GM06990 (cell line): ENCODE data around the gene EPN2.

Experiments used
- DNase-seq: peaks from one replicate; pipeline ENCODE4 v3.0.0-alpha.2; 2011; ENCODE audit not compliant: insufficient read length; ENCODE audit errors: extremely low read depth
- H3K27me3 ChIP-seq: replicated peaks from 2 replicates; pipeline ENCODE4 v1.6.0; 2011; ENCODE audit warnings: low read length; ENCODE audit not compliant: control insufficient read depth, insufficient read depth
- H3K36me3 ChIP-seq: 2 replicates; pipeline ENCODE4 v1.5.1; 2011; ENCODE audit warnings: low read length; ENCODE audit not compliant: control insufficient read depth, insufficient read depth
- H3K4me3 ChIP-seq: replicated peaks from 2 replicates; pipeline ENCODE4 v1.5.1; 2011; ENCODE audit warnings: low read depth, mild to moderate bottlenecking, control low read depth, low read length
- TF ChIP-seq, protein P1 (sequence below): IDR thresholded peaks from 2 replicates; pipeline ENCODE4 v1.5.1; 2011; ENCODE audit warnings: low read length, control low read depth, mild to moderate bottlenecking, inconsistent platforms; ENCODE audit not compliant: insufficient read depth, poor library complexity, severe bottlenecking

Gene EPN2

DNA sequence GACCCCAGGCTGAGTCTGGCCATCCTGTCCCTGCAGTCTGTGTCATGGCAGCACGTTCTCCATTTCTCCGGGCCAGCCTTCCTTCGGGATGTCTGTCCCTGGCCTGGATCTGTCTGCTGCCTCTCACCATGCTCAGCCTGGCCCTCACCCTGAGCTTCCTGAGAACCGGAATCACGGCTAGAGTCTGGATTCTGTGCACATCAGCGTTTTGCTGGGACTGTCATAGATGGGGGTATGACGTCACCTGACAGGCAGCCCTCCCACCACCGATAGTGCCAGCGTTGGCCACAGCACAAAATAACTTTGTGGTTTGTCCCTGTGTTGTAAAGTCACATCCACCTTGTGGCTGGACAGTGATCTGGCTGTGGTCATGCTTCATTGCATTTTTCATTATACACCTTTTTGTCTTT is 66.2 kb downstream of the EPN2 start:
- peak; percentile 40 for DNase-seq
- no peaks in the 10 kb centered on the region for H3K36me3 ChIP-seq
- TF ChIP-seq, protein P1, sequence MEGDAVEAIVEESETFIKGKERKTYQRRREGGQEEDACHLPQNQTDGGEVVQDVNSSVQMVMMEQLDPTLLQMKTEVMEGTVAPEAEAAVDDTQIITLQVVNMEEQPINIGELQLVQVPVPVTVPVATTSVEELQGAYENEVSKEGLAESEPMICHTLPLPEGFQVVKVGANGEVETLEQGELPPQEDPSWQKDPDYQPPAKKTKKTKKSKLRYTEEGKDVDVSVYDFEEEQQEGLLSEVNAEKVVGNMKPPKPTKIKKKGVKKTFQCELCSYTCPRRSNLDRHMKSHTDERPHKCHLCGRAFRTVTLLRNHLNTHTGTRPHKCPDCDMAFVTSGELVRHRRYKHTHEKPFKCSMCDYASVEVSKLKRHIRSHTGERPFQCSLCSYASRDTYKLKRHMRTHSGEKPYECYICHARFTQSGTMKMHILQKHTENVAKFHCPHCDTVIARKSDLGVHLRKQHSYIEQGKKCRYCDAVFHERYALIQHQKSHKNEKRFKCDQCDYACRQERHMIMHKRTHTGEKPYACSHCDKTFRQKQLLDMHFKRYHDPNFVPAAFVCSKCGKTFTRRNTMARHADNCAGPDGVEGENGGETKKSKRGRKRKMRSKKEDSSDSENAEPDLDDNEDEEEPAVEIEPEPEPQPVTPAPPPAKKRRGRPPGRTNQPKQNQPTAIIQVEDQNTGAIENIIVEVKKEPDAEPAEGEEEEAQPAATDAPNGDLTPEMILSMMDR: no peak
- no peaks in the 10 kb centered on the region for H3K27me3 ChIP-seq
- no peak overlapping the region for H3K4me3 ChIP-seq

DNA sequence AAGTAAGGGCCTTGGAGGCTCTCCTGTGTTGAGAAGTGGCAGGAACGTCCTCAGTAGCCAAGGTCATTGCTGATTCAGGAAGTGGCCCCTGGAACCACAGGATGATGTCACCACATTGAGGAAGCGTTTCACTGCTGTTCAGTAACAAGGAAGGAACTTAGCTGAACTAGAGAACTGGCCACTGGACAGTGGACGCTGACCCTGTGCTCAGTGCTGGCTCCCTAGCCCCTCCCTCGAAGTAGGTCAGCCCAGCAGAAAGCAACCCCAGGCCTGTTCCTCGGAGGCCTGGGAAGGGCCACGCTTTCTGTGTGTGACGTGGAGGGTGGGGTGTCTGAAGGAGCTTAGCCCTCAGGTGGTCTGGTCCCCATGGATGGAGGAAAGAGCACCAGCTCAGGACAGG is 67.0 kb downstream of the EPN2 start:
- Histone ChIP-seq H3K27me3 (no peaks in the 10 kb centered on the region; the same call in 1 of the 2 replicates), H3K4me3 (no peak overlapping the region), H3K36me3 (no peaks in the 10 kb centered on the region)
- TF ChIP-seq, protein P1: no peak
- DNase-seq: peak; percentile 29

DNA sequence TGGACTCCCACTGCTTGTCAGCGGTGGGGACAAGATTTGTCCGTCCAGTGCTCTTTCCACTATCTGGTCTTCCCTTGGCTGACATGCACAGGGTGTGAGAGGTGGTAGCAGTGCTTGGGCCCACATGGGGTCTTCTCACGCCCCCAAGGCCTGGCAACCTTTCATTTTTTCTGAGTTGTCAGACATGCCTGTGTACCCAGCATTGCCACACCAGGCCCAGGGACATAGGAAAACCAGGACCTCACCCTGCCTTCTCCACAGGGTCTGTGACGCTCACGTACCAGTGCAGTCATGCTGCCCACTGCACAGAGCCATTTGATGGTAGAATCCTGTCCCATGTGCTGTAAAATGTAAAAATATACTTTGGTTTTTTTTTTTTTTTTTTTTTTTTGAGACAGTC is 67.6 kb downstream of the EPN2 start:
- Histone ChIP-seq H3K36me3 (no peaks in the 10 kb centered on the region), H3K27me3 (no peaks in the 10 kb centered on the region; the same call in 1 of the 2 replicates), H3K4me3 (no peak overlapping the region)
- TF ChIP-seq, protein P1: no peak
- DNase-seq: no peak

DNA sequence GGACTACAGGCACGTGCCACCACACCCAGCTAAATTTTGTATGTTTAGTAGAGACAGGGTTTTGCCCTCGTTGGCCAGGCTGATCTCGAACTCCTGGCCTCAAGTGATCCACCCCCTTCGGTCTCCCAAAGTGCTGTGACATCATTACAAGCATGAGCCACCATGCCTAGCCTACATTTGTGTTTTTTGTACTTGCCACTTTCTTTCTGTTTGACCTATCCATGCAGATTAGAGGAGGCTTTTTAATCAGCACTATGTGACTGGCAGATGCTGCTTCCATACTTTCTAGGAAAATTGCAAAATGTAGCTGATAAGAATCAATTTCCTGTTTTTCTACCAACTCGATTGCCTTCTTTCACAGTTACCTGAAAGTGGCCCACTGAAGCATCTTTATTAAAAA is 68.1 kb downstream of the EPN2 start:
- Histone ChIP-seq H3K36me3 (no peaks in the 10 kb centered on the region), H3K27me3 (no peaks in the 10 kb centered on the region; the same call in 1 of the 2 replicates), H3K4me3 (no peak overlapping the region)
- DNase-seq: no peak
- TF ChIP-seq, protein P1: no peak

DNA sequence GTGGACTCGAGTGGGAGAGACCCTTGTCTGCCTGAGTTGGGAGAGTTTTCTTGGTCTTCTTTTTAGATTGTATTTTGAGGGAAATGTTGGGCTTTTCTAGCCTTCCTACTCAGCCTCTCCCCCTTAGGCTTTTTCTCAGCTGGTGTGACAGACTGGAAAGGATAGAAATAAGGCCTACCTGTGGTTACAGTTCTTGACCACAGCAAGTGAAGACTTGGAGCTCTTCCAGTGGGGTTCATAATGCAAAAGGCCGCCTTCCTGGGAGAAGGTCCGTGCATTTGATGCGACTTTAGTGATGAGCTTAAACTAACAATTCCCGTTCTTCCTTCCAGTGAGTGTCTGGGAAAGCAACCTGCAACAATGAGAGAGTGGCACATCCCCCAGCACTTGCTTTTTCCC is 68.6 kb downstream of the EPN2 start:
- no peak overlapping the region for H3K4me3 ChIP-seq
- DNase-seq: no peak
- TF ChIP-seq, protein P1: no peak
- H3K36me3 ChIP-seq: no peaks in the 10 kb centered on the region
- H3K27me3 ChIP-seq: no peaks in the 10 kb centered on the region; the same call in 1 of the 2 replicates
